Activated T-cell treated with anti-CD3 and anti-CD28 coated beads, Interleukin-2, amount 50 U/mL, for 24 hours (primary cell): ENCODE results near the gene UFM1.

ENCODE experiments used
- DNase-seq: peaks from one replicate; pipeline ENCODE4 v3.0.0-alpha.2; 2020
- H3K27ac Mint-ChIP-seq: 2 replicates; pipeline ENCODE4 v1.8.0; 2020; ENCODE audit warnings: mild to moderate bottlenecking, mixed read lengths
- H3K27me3 Mint-ChIP-seq: 2 replicates; pipeline ENCODE4 v1.8.0; 2020; ENCODE audit warnings: mixed read lengths
- H3K36me3 Mint-ChIP-seq: 2 replicates; pipeline ENCODE4 v1.8.0; 2020; ENCODE audit warnings: low read depth, mixed read lengths
- H3K4me1 Mint-ChIP-seq: 2 replicates; pipeline ENCODE4 v1.8.0; 2020; ENCODE audit warnings: low read depth, mixed read lengths
- H3K4me3 Mint-ChIP-seq: 2 replicates; pipeline ENCODE4 v1.8.0; 2020; ENCODE audit warnings: mild to moderate bottlenecking, moderate library complexity, mixed read lengths
- H3K9me3 Mint-ChIP-seq: 2 replicates; pipeline ENCODE4 v1.8.0; 2020; ENCODE audit warnings: mixed read lengths

UFM1 gene

GRCh38 chr13:38382946-38383345, 33.3 kb downstream of the UFM1 start:
- Mint-ChIP-seq H3K9me3 (no peaks in the 10 kb centered on the region), H3K36me3 (no peaks in the 10 kb centered on the region), H3K4me3 (no peak overlapping the region), H3K27ac (no peak overlapping the region), H3K4me1 (peaks cover 3% of the 10 kb centered on the region), H3K27me3 (peaks cover 17% of the 10 kb centered on the region)
- no peak for DNase-seq

- Mint-ChIP-seq H3K27me3 (peaks cover 13% of the 10 kb centered on the region), H3K4me3 (no peak overlapping the region), H3K9me3 (no peaks in the 10 kb centered on the region), H3K36me3 (no peaks in the 10 kb centered on the region), H3K4me1 (peaks cover 3% of the 10 kb centered on the region), H3K27ac (no peak overlapping the region)
- DNase-seq: no peak
Observed at GRCh38 chr13:38384171-38384570, 34.5 kb downstream of the UFM1 start.

- Mint-ChIP-seq H3K4me1 (peaks cover 3% of the 10 kb centered on the region), H3K27me3 (peaks cover 9% of the 10 kb centered on the region), H3K9me3 (no peaks in the 10 kb centered on the region), H3K4me3 (no peak overlapping the region), H3K27ac (no peak overlapping the region), H3K36me3 (no peaks in the 10 kb centered on the region)
- DNase-seq: no peak
Observed at GRCh38 chr13:38385153-38385891, 35.7 kb downstream of the UFM1 start.

GRCh38 chr13:38386421-38386820, 36.8 kb downstream of the UFM1 start:
- no peak for DNase-seq
- no peak overlapping the region for H3K4me3 Mint-ChIP-seq
- H3K9me3 Mint-ChIP-seq: peaks cover 5% of the 10 kb centered on the region
- peaks cover 8% of the 10 kb centered on the region for H3K27me3 Mint-ChIP-seq
- no peaks in the 10 kb centered on the region for H3K36me3 Mint-ChIP-seq
- peaks cover 3% of the 10 kb centered on the region for H3K4me1 Mint-ChIP-seq
- H3K27ac Mint-ChIP-seq: no peak overlapping the region

GRCh38 chr13:38391341-38391740, 41.7 kb downstream of the UFM1 start:
- H3K4me3 Mint-ChIP-seq: no peak overlapping the region
- H3K27ac Mint-ChIP-seq: no peak overlapping the region
- no peak for DNase-seq
- peaks cover 7% of the 10 kb centered on the region for H3K9me3 Mint-ChIP-seq
- H3K36me3 Mint-ChIP-seq: no peaks in the 10 kb centered on the region
- H3K27me3 Mint-ChIP-seq: peaks cover 38% of the 10 kb centered on the region
- H3K4me1 Mint-ChIP-seq: no peaks in the 10 kb centered on the region

- no peak overlapping the region for H3K27ac Mint-ChIP-seq
- DNase-seq: no peak
- no peak overlapping the region for H3K4me3 Mint-ChIP-seq
- peaks cover 4% of the 10 kb centered on the region for H3K4me1 Mint-ChIP-seq
- H3K9me3 Mint-ChIP-seq: peaks cover 7% of the 10 kb centered on the region
- no peaks in the 10 kb centered on the region for H3K36me3 Mint-ChIP-seq
- H3K27me3 Mint-ChIP-seq: peaks cover 38% of the 10 kb centered on the region
Observed at GRCh38 chr13:38394777-38395496, 45.3 kb downstream of the UFM1 start.

- Mint-ChIP-seq H3K4me1 (peaks cover 4% of the 10 kb centered on the region), H3K27ac (no peak overlapping the region), H3K36me3 (no peaks in the 10 kb centered on the region), H3K9me3 (peaks cover 7% of the 10 kb centered on the region), H3K27me3 (peaks cover 42% of the 10 kb centered on the region), H3K4me3 (no peak overlapping the region)
- DNase-seq: no peak
Observed at GRCh38 chr13:38395497-38395788, 45.8 kb downstream of the UFM1 start.

- no peak overlapping the region for H3K27ac Mint-ChIP-seq
- no peaks in the 10 kb centered on the region for H3K36me3 Mint-ChIP-seq
- DNase-seq: no peak
Observed at GRCh38 chr13:38398711-38399493, 49.3 kb downstream of the UFM1 start.

GRCh38 chr13:38399535-38399934, 49.9 kb downstream of the UFM1 start:
- H3K36me3 Mint-ChIP-seq: no peaks in the 10 kb centered on the region
- no peak overlapping the region for H3K4me3 Mint-ChIP-seq
- no peaks in the 10 kb centered on the region for H3K9me3 Mint-ChIP-seq
- no peak overlapping the region for H3K27ac Mint-ChIP-seq
- peaks cover 30% of the 10 kb centered on the region for H3K27me3 Mint-ChIP-seq
- peaks cover 4% of the 10 kb centered on the region for H3K4me1 Mint-ChIP-seq
- DNase-seq: no peak

More at GRCh38 chr13:38398711-38399493, 49.3 kb downstream of the UFM1 start:
- no peak overlapping the region for H3K4me3 Mint-ChIP-seq
- H3K27me3 Mint-ChIP-seq: peaks cover 28% of the 10 kb centered on the region
- peaks cover 4% of the 10 kb centered on the region for H3K4me1 Mint-ChIP-seq
- no peaks in the 10 kb centered on the region for H3K9me3 Mint-ChIP-seq

GRCh38 chr13:38401276-38401675, 51.6 kb downstream of the UFM1 start:
- H3K4me3 Mint-ChIP-seq: no peak overlapping the region
- H3K36me3 Mint-ChIP-seq: no peaks in the 10 kb centered on the region
- H3K27ac Mint-ChIP-seq: no peak overlapping the region
- no peaks in the 10 kb centered on the region for H3K9me3 Mint-ChIP-seq
- peaks cover 19% of the 10 kb centered on the region for H3K27me3 Mint-ChIP-seq
- DNase-seq: no peak
- peaks cover 4% of the 10 kb centered on the region for H3K4me1 Mint-ChIP-seq

GRCh38 chr13:38405216-38405615, 55.6 kb downstream of the UFM1 start:
- Mint-ChIP-seq H3K4me3 (no peak overlapping the region), H3K4me1 (no peaks in the 10 kb centered on the region), H3K27ac (no peak overlapping the region), H3K36me3 (no peaks in the 10 kb centered on the region), H3K27me3 (peaks cover 30% of the 10 kb centered on the region), H3K9me3 (no peaks in the 10 kb centered on the region)
- DNase-seq: no peak

- no peak overlapping the region for H3K27ac Mint-ChIP-seq
- no peak for DNase-seq
- peaks cover 12% of the 10 kb centered on the region for H3K27me3 Mint-ChIP-seq
- no peaks in the 10 kb centered on the region for H3K4me1 Mint-ChIP-seq
- no peaks in the 10 kb centered on the region for H3K36me3 Mint-ChIP-seq
- no peaks in the 10 kb centered on the region for H3K9me3 Mint-ChIP-seq
- H3K4me3 Mint-ChIP-seq: no peak overlapping the region
Observed at GRCh38 chr13:38409771-38410170, 60.1 kb downstream of the UFM1 start.

GRCh38 chr13:38412266-38412665, 62.6 kb downstream of the UFM1 start:
- H3K4me1 Mint-ChIP-seq: peaks cover 8% of the 10 kb centered on the region
- H3K9me3 Mint-ChIP-seq: no peaks in the 10 kb centered on the region
- no peak overlapping the region for H3K27ac Mint-ChIP-seq
- DNase-seq: no peak
- peaks cover 10% of the 10 kb centered on the region for H3K27me3 Mint-ChIP-seq
- H3K36me3 Mint-ChIP-seq: no peaks in the 10 kb centered on the region
- H3K4me3 Mint-ChIP-seq: no peak overlapping the region
